HepG2 (cell line): Measurements from ENCODE around the gene TPM2. TPM values are rescaled to one million over a fixed set of nuclear protein-coding genes. Genes with fewer than 3 reads are reported as not detected.

ENCODE experiments used
- ARHGAP35 ChIP-seq: sonication (generic); formaldehyde crosslinking; IDR thresholded peaks from 2 replicates; pipeline ENCODE4 v1.9.0; 2022; ENCODE audit warnings: mild to moderate bottlenecking, inconsistent platforms, moderate library complexity, missing genetic modification reagents, borderline replicate concordance
- ARID4A ChIP-seq: sonication (generic); formaldehyde crosslinking; IDR thresholded peaks from 2 replicates; pipeline ENCODE4 v1.5.0; 2020; ENCODE audit warnings: mild to moderate bottlenecking, missing genetic modification reagents, borderline replicate concordance
- BORCS8-MEF2B ChIP-seq: sonication (generic); formaldehyde crosslinking; IDR thresholded peaks from 2 replicates; pipeline ENCODE4 v1.8.0; 2022; ENCODE audit warnings: mild to moderate bottlenecking, missing genetic modification reagents
- ELF1 ChIP-seq: sonication (generic); formaldehyde crosslinking; IDR thresholded peaks from 2 replicates; pipeline ENCODE4 v1.4.0; 2020; ENCODE audit warnings: missing genetic modification reagents
- FOXA3 ChIP-seq: IDR thresholded peaks from 2 replicates; pipeline ENCODE4 v1.6.1; 2016; ENCODE audit warnings: missing genetic modification reagents, missing compliant biosample characterization
- FOXP1 ChIP-seq, 2 experiments: fragments of 450-650 bp in 1 of 2; IDR thresholded peaks; 2 replicates each; pipeline ENCODE4 v1.6.1; 2017 to 2018; ENCODE audit warnings: antibody characterized with exemption in 1 of 2
- IRF2 ChIP-seq: IDR thresholded peaks from 2 replicates; pipeline ENCODE4 v1.6.1; 2018; ENCODE audit warnings: missing genetic modification reagents, missing compliant biosample characterization
- MAFK ChIP-seq, 2 experiments: IDR thresholded peaks in 1 of 2; conservative IDR thresholded peaks in 1 of 2; 2 replicates each; pipeline ENCODE4 v1.6.1; 2011; ENCODE audit warnings: improper control_type of control experiment in 2 of 2, low read length in 2 of 2
- MED1 ChIP-seq: sonication (generic); formaldehyde crosslinking; IDR thresholded peaks from 2 replicates; pipeline ENCODE4 v1.4.0; 2020; ENCODE audit warnings: missing genetic modification reagents
- PPARG ChIP-seq: conservative IDR thresholded peaks from 2 replicates; pipeline ENCODE4 v1.6.1; 2016; ENCODE audit warnings: missing biosample characterization, missing genetic modification reagents
- PRDM10 ChIP-seq: sonication (generic); formaldehyde crosslinking; IDR thresholded peaks from 2 replicates; pipeline ENCODE4 v1.4.0; 2020; ENCODE audit warnings: low read depth, missing genetic modification reagents
- SAP130 ChIP-seq: IDR thresholded peaks from 2 replicates; pipeline ENCODE4 v1.6.1; 2016; ENCODE audit warnings: low read depth
- SIN3B ChIP-seq: fragments of 150-350 bp; IDR thresholded peaks from 2 replicates; pipeline ENCODE4 v1.6.1; 2014; ENCODE audit warnings: low read length
- SMC3 ChIP-seq: IDR thresholded peaks from 2 replicates; pipeline ENCODE4 v1.6.1; 2011; ENCODE audit warnings: low read length, improper control_type of control experiment
- TSC22D2 ChIP-seq: sonication (generic); formaldehyde crosslinking; IDR thresholded peaks from 2 replicates; pipeline ENCODE4 v1.5.1; 2020; ENCODE audit warnings: missing genetic modification reagents, mild to moderate bottlenecking, borderline replicate concordance
- ZNF235 ChIP-seq: sonication (generic); formaldehyde crosslinking; IDR thresholded peaks from 2 replicates; pipeline ENCODE4 v1.8.1; 2023; ENCODE audit warnings: mild to moderate bottlenecking, missing genetic modification reagents, borderline replicate concordance
- ZNF326 ChIP-seq: sonication (generic); formaldehyde crosslinking; IDR thresholded peaks from 2 replicates; pipeline ENCODE4 v1.4.0; 2020; ENCODE audit warnings: missing genetic modification reagents, borderline replicate concordance
- ZSCAN20 ChIP-seq: sonication (generic); formaldehyde crosslinking; IDR thresholded peaks from 2 replicates; pipeline ENCODE4 v1.4.0; 2020; ENCODE audit warnings: missing genetic modification reagents, mild to moderate bottlenecking, borderline replicate concordance
- polyA plus RNA-seq, 8 experiments: library from polyadenylated mRNA; depleted of rRNA in 3 of 8; stranded (reverse) in 7 of 8; unstranded in 1 of 8; fragments of >200 nt; fragmentation: Illumina TruSeq in 4 of 8; extraction: Trizol in 4 of 8; gene quantifications; 2 replicates each; pipeline versions ENCODE4 v1.2.1 to v1.2.3, GENCODE V29; 2011 to 2016; ENCODE audit warnings: low read depth in 4 of 8, missing spikeins in 1 of 8, mixed read lengths in 1 of 8; ENCODE audit not compliant: insufficient read depth in 1 of 8
- total RNA-seq, 5 experiments: library from RNA; depleted of rRNA; stranded (reverse); fragments of >200 nt; fragmentation: Illumina TruSeq; extraction: Trizol; gene quantifications; 2 replicates each; pipeline ENCODE4 v1.2.3, GENCODE V29; 2016; ENCODE audit warnings: low read depth in 1 of 5
- TF ChIP-seq, protein P1 (sequence below): sonication (generic); formaldehyde crosslinking; IDR thresholded peaks from 2 replicates; pipeline ENCODE4 v1.4.0; 2020; ENCODE audit warnings: missing genetic modification reagents

The TPM2 gene
- total and polyA plus RNA-seq, 2 of the 13 experiments (the other 11 are each of a cell fraction or from before 2014, with no cell fraction given) = 3.1 to 10.7 TPM

DNA sequence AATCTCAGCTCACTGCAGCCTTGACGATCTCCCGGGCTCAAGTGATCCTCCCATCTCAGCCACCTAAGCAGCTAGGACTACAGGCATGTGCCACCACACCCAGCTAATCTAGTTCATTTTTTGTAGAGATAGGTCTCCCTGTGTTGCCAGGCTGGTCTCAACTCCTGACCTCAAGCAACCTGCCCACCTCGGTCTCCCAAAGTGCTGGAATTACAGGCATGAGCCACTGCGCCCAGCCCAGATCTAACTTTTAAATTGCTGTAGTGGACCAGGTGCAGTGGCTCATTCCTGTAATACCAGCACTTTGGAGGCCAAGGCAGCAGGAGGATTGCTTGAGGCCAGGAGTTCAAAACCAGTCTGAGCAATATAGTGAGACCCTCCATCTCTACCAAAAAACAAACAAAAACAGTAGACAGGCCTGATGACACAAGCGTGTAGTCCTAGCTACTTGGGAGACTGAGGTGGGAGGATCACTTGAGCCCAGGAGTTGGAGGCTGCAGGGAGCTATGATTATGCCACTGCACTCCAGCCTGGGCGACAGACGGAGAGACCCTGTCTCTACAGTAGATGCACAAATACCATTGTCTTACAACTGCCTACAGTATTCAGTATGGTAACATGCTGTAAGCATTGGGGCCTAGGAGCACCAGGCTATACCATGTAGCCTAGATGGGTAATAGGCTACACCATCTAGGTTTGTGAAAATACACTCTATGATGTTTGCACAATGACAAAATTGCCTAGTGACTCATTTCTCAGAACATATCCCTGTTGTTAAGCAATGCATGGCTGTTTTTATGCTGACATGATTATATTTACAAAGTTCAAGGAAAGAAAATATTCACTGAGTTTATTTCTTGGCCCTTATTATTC, 37.5 kb downstream of the TPM2 start (continued):
- no peak for TF ChIP-seq ARID4A (CRISPR knock-in tag)
- no peak for TF ChIP-seq SMC3
- TF ChIP-seq ARHGAP35 (CRISPR knock-in tag) = no peak
- TF ChIP-seq ELF1 (CRISPR knock-in tag) = no peak
- TF ChIP-seq ZNF326 (CRISPR knock-in tag) = no peak
- 0 out of 2 replicates have a peak, but pooled peaks have one; percentile 51 for TF ChIP-seq PPARG (CRISPR knock-in tag)
- TF ChIP-seq FOXP1 (IDR thresholded peaks at IDR 0.05) = no peak
- 0 out of 2 replicates have a peak, but pooled peaks have one; percentile 28 for TF ChIP-seq FOXP1 (CRISPR knock-in tag; IDR thresholded peaks at IDR 0.05)
- TF ChIP-seq FOXA3 (CRISPR knock-in tag) = peak; percentile 75
- peak; percentile 97 for TF ChIP-seq PRDM10 (CRISPR knock-in tag)
- peak; percentile 44; the same call in 1 of the 2 replicates for TF ChIP-seq IRF2
- peak; percentile 44; the same call in 1 of the 2 replicates for TF ChIP-seq MED1
- TF ChIP-seq ZNF235 (CRISPR knock-in tag) = no peak
- peak; percentile 61 for TF ChIP-seq SAP130 (CRISPR knock-in tag)
- TF ChIP-seq SIN3B = no peak
- TF ChIP-seq TSC22D2 (CRISPR knock-in tag) = no peak
- peak; percentile 98 to 99 for TF ChIP-seq MAFK (conservative IDR thresholded peaks at IDR 0.05 in 1 of 2, IDR thresholded peaks at IDR 0.05 in 1 of 2; ENCODE audit: low read length in 2 of 2)
- no peak for TF ChIP-seq BORCS8-MEF2B
- TF ChIP-seq, protein P1, sequence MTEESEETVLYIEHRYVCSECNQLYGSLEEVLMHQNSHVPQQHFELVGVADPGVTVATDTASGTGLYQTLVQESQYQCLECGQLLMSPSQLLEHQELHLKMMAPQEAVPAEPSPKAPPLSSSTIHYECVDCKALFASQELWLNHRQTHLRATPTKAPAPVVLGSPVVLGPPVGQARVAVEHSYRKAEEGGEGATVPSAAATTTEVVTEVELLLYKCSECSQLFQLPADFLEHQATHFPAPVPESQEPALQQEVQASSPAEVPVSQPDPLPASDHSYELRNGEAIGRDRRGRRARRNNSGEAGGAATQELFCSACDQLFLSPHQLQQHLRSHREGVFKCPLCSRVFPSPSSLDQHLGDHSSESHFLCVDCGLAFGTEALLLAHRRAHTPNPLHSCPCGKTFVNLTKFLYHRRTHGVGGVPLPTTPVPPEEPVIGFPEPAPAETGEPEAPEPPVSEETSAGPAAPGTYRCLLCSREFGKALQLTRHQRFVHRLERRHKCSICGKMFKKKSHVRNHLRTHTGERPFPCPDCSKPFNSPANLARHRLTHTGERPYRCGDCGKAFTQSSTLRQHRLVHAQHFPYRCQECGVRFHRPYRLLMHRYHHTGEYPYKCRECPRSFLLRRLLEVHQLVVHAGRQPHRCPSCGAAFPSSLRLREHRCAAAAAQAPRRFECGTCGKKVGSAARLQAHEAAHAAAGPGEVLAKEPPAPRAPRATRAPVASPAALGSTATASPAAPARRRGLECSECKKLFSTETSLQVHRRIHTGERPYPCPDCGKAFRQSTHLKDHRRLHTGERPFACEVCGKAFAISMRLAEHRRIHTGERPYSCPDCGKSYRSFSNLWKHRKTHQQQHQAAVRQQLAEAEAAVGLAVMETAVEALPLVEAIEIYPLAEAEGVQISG (CRISPR knock-in tag) = peak; percentile 74
- TF ChIP-seq ZSCAN20 (CRISPR knock-in tag) = no peak
